PFSK-1 (cell line): ENCODE results near the gene EED.

Experiments
- FOXP2 ChIP-seq: optimal IDR thresholded peaks from 2 replicates; pipeline ENCODE3; 2011; ENCODE audit warnings: borderline replicate concordance, control low read depth, inconsistent platforms; ENCODE audit not compliant: insufficient read depth; ENCODE audit errors: extremely low read length, extremely low read depth
- POLR2AphosphoS5 ChIP-seq: IDR thresholded peaks from 2 replicates; pipeline ENCODE4 v1.6.1; 2012; ENCODE audit warnings: low read depth, mild to moderate bottlenecking, control low read depth, low read length, moderate library complexity
- REST ChIP-seq, 2 experiments: IDR thresholded peaks; 2 replicates each; pipeline versions ENCODE4 v1.6.1 to v1.8.0; 2011 to 2012; ENCODE audit warnings: low read depth in 2 of 2, low read length in 2 of 2, control low read depth in 1 of 2, inconsistent platforms in 1 of 2, mild to moderate bottlenecking in 1 of 2, moderate library complexity in 1 of 2; ENCODE audit not compliant: insufficient read depth in 1 of 2
- SIN3A ChIP-seq: IDR thresholded peaks from 2 replicates; pipeline ENCODE4 v1.6.1; 2012; ENCODE audit warnings: mild to moderate bottlenecking, low read length, moderate library complexity, borderline replicate concordance; ENCODE audit not compliant: insufficient read depth
- TAF1 ChIP-seq: IDR thresholded peaks from 2 replicates; pipeline ENCODE4 v1.6.1; 2012; ENCODE audit warnings: low read length, control low read depth, borderline replicate concordance; ENCODE audit not compliant: insufficient read depth

The EED gene

GRCh38 chr11:86230179-86230804, 14.3 kb upstream of the EED start:
- TF ChIP-seq SIN3A: no peak
- no peak for TF ChIP-seq FOXP2
- no peak for TF ChIP-seq POLR2AphosphoS5

GRCh38 chr11:86230921-86231434, 13.6 kb upstream of the EED start:
- TF ChIP-seq TAF1 (no peak), POLR2AphosphoS5 (no peak), REST (IDR thresholded peaks at IDR 0.05; ENCODE audit: insufficient read depth in 1 of 2, low read depth in 2 of 2, low read length in 2 of 2) (no peak), FOXP2 (no peak), SIN3A (no peak)

GRCh38 chr11:86232556-86232955, 12.0 kb upstream of the EED start:
- TF ChIP-seq SIN3A (no peak), REST (IDR thresholded peaks at IDR 0.05; ENCODE audit: insufficient read depth in 1 of 2, low read depth in 2 of 2, low read length in 2 of 2) (no peak), FOXP2 (no peak), TAF1 (no peak), POLR2AphosphoS5 (no peak)

- TF ChIP-seq POLR2AphosphoS5 (no peak), SIN3A (no peak), TAF1 (no peak), FOXP2 (no peak), REST (IDR thresholded peaks at IDR 0.05; ENCODE audit: insufficient read depth in 1 of 2, low read depth in 2 of 2, low read length in 2 of 2) (no peak)
These were observed 9.6 kb upstream of the EED start for GRCh38 chr11:86234831-86235461.

GRCh38 chr11:86237267-86237804, 7.2 kb upstream of the EED start:
- no peak for TF ChIP-seq TAF1
- TF ChIP-seq REST (IDR thresholded peaks at IDR 0.05; ENCODE audit: insufficient read depth in 1 of 2, low read depth in 2 of 2, low read length in 2 of 2): no peak
